GM12873 (cell line): ENCODE results near the gene NSD1.

ENCODE experiments used
- CTCF ChIP-seq: IDR thresholded peaks from 2 replicates; pipeline ENCODE4 v1.5.1; 2012; ENCODE audit warnings: low read depth, mild to moderate bottlenecking, moderate library complexity, low read length, control low read depth; ENCODE audit not compliant: insufficient read depth; ENCODE audit errors: missing control alignments

The NSD1 gene

GRCh38 chr5:177334155-177334551, 200.6 kb downstream of the NSD1 start:
- TF ChIP-seq CTCF = no peak

- no peak for TF ChIP-seq CTCF
Measured at GRCh38 chr5:177334781-177335700, 201.5 kb downstream of the NSD1 start.

GRCh38 chr5:177335701-177336065, 202.1 kb downstream of the NSD1 start:
- TF ChIP-seq CTCF = no peak

- peak; percentile 36 for TF ChIP-seq CTCF
Measured at GRCh38 chr5:177336112-177336511, 202.5 kb downstream of the NSD1 start.

GRCh38 chr5:177336603-177337494, 203.3 kb downstream of the NSD1 start:
- TF ChIP-seq CTCF = no peak

- TF ChIP-seq CTCF = no peak
Measured at GRCh38 chr5:177338251-177339106, 204.9 kb downstream of the NSD1 start.
